Hepatocyte (in vitro differentiated cells): ENCODE data around the gene ID3. TPM values are rescaled to one million over a fixed set of nuclear protein-coding genes. Genes with fewer than 3 reads are reported as not detected.

Experiments
- DNase-seq: peaks from one replicate; pipeline ENCODE4 v3.0.0-alpha.2; 2016; ENCODE audit warnings: low spot score
- H2AFZ ChIP-seq: fragments of 200-600 bp; sonication (generic); 2 replicates; pipeline ENCODE4 v1.6.0; 2016; ENCODE audit warnings: antibody characterized with exemption, mild to moderate bottlenecking
- H3K27ac ChIP-seq: fragments of 200-600 bp; sonication (generic); 2 replicates; pipeline ENCODE4 v1.5.1; 2016; ENCODE audit warnings: mild to moderate bottlenecking
- H3K27me3 ChIP-seq: fragments of 200-600 bp; sonication (generic); 2 replicates; pipeline ENCODE4 v1.6.1; 2016
- H3K36me3 ChIP-seq: fragments of 200-600 bp; sonication (generic); replicated peaks from 2 replicates; pipeline ENCODE4 v1.5.1; 2016; ENCODE audit warnings: low read depth; ENCODE audit not compliant: insufficient read depth
- H3K4me1 ChIP-seq: fragments of 200-600 bp; sonication (generic); 2 replicates; pipeline ENCODE4 v1.5.1; 2016; ENCODE audit warnings: mild to moderate bottlenecking, moderate library complexity; ENCODE audit not compliant: insufficient read depth
- H3K4me2 ChIP-seq: fragments of 200-600 bp; sonication (generic); 2 replicates; pipeline ENCODE4 v1.6.0; 2016
- H3K4me3 ChIP-seq: fragments of 200-600 bp; sonication (generic); 2 replicates; pipeline ENCODE4 v1.5.1; 2016; ENCODE audit warnings: mild to moderate bottlenecking
- H3K79me2 ChIP-seq: fragments of 200-600 bp; sonication (generic); 2 replicates; pipeline ENCODE4 v1.6.0; 2017; ENCODE audit warnings: mild to moderate bottlenecking
- H3K9me2 ChIP-seq: fragments of 200-600 bp; sonication (generic); replicated peaks from 2 replicates; pipeline ENCODE4 v1.6.0; 2017; ENCODE audit warnings: mild to moderate bottlenecking; ENCODE audit not compliant: insufficient read depth
- H3K9me3 ChIP-seq: fragments of 200-600 bp; sonication (generic); 2 replicates; pipeline ENCODE4 v1.5.1; 2016; ENCODE audit warnings: low read depth, mild to moderate bottlenecking
- H4K20me1 ChIP-seq: fragments of 200-600 bp; sonication (generic); 2 replicates; pipeline ENCODE4 v1.6.0; 2016; ENCODE audit warnings: mild to moderate bottlenecking; ENCODE audit not compliant: insufficient read depth, poor library complexity, severe bottlenecking
- CTCF ChIP-seq: fragments of 200-600 bp; sonication (generic); IDR thresholded peaks from 2 replicates; pipeline ENCODE4 v1.5.1; 2016; ENCODE audit warnings: antibody characterized with exemption, mild to moderate bottlenecking; ENCODE audit not compliant: poor library complexity
- EZH2 ChIP-seq: fragments of 200-600 bp; sonication (generic); IDR thresholded peaks from 2 replicates; pipeline ENCODE4 v1.6.1; 2016; ENCODE audit warnings: antibody characterized with exemption, mild to moderate bottlenecking, borderline replicate concordance
- EZH2phosphoT487 ChIP-seq: fragments of 200-600 bp; sonication (generic); IDR thresholded peaks from one replicate; pipeline ENCODE4 v1.6.1; 2018; ENCODE audit warnings: antibody characterized with exemption, mild to moderate bottlenecking, low read depth, moderate library complexity; ENCODE audit not compliant: unreplicated experiment, severe bottlenecking
- WGBS: methylation state at CpG from one replicate; pipeline ENCODE4 v1.1.6; 2016; ENCODE audit warnings: low lambda C conversion rate; ENCODE audit errors: missing lambda C conversion rate; 5-methylcytosine and 5-hydroxymethylcytosine counted together
- polyA plus RNA-seq: library from polyadenylated mRNA; unstranded; fragments of >200 nt; fragmentation: Nextera tagmentation; extraction: Ambion mirVana; gene quantifications from 2 replicates; pipeline ENCODE4 v1.2.1, GENCODE V29; 2016
- total RNA-seq: library from RNA; depleted of rRNA; stranded (reverse); fragments of >200 nt; gene quantifications from 2 replicates; pipeline ENCODE4 v1.2.3, GENCODE V29; 2014

Gene ID3
- total and polyA plus RNA-seq, 2 experiments from 2014 or later = 155 to 314 TPM

- no peak for DNase-seq
- Histone ChIP-seq H2AFZ (no peak overlapping the region), H3K79me2 (no peaks in the 10 kb centered on the region), H3K4me3 (no peak overlapping the region), H3K36me3 (no peaks in the 10 kb centered on the region), H3K27ac (no peak overlapping the region), H3K4me1 (peaks cover 17% of the 10 kb centered on the region), H3K27me3 (no peaks in the 10 kb centered on the region), H4K20me1 (no peaks in the 10 kb centered on the region), H3K4me2 (no peak overlapping the region), H3K9me2 (no peaks in the 10 kb centered on the region), H3K9me3 (no peaks in the 10 kb centered on the region)
- 78% methylated on average over 6 of the region's 6 CpGs for WGBS
- no peak for TF ChIP-seq EZH2
- TF ChIP-seq EZH2phosphoT487 = no peak
- TF ChIP-seq CTCF = no peak
Observed at GRCh38 chr1:23533246-23534023, 25.9 kb downstream of the ID3 start.

- TF ChIP-seq EZH2phosphoT487 (no peak), EZH2 (no peak), CTCF (no peak)
- Histone ChIP-seq H3K4me1 (peaks cover 26% of the 10 kb centered on the region), H3K4me3 (no peak overlapping the region), H3K27me3 (no peaks in the 10 kb centered on the region), H3K9me2 (no peaks in the 10 kb centered on the region), H2AFZ (peak overlapping the region; percentile 61), H3K36me3 (no peaks in the 10 kb centered on the region), H4K20me1 (no peaks in the 10 kb centered on the region), H3K9me3 (no peaks in the 10 kb centered on the region), H3K4me2 (peak overlapping the region; percentile 100), H3K79me2 (no peaks in the 10 kb centered on the region), H3K27ac (no peak overlapping the region)
- 37% methylated on average over 5 of the region's 5 CpGs for WGBS
- DNase-seq = no peak
Observed at GRCh38 chr1:23531562-23532094, 27.7 kb downstream of the ID3 start.

DNA sequence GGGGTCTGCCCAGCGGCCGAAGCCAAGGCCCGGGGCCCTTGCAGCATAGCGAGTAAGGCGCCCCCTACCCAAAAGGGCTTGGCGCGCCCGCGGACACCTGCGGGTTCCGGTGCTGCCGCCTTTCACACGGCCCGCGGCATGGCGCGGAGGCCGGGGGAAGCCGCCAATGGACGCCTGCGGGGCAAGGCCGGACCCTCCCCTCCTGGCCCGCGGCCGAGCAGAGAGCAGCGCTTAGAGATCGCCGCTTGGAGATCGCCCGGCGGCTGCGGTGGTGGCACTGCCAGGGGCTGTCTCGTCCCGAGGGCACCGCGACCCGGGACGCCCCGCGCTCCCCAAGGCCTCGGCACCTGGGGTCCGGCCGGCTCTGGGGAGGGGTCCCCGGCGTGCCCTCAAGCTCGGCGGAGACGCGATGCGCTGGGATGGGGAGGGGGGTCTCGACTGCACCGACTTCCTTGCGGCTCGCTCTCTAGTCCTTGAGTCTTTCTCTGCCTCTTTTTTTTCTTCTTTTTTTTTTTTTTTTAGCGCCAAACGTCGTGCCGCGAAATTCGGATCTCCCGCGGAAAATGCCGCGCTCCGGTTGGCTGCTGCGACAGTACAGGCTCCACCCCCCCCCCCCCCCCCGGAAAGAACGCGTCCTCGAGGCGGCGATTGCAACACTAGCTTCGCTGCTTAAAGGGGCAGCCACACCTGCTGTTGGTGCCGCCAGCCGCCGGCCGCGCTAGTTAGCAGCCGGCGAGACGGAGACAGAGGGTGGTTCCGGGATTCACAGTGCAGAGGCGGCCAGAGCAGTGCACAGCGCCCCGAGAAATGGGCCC is 28.3 kb downstream of the ID3 start, which contains the start of gene E2F2:
E2F2 (minus strand) TSS at position 487 of the 815 bp plus-strand sequence; CDS start at position 47, 440 bp downstream.
- peak within 1 kb of the TSS; percentile 100 for H3K4me2 ChIP-seq
- peak; percentile 94 for DNase-seq
- no peaks in the 10 kb centered on the region for H3K9me2 ChIP-seq
- H3K27me3 ChIP-seq = no peaks in the 10 kb centered on the region
- peak within 1 kb of the TSS; percentile 72 for H3K4me3 ChIP-seq
- peak within 1 kb of the TSS; percentile 61 for H2AFZ ChIP-seq
- TF ChIP-seq CTCF = no peak
- under 1% methylated on average over 58 of the region's 85 CpGs for WGBS
- no peak within 1 kb of the TSS for H3K27ac ChIP-seq
- no peaks in the 10 kb centered on the region for H3K9me3 ChIP-seq
- H4K20me1 ChIP-seq = no peaks in the 10 kb centered on the region
- peaks cover 26% of the 10 kb centered on the region for H3K4me1 ChIP-seq
- H3K79me2 ChIP-seq = no peaks in the 10 kb centered on the region
- H3K36me3 ChIP-seq = no peaks in the 10 kb centered on the region
